Activated naive CD4-positive, alpha-beta T cell treated with anti-CD3 and anti-CD28 coated beads, Interleukin-2, amount 10 ng/mL, durations not matched to agents 7 days and 5 days (primary cell): ENCODE results near the gene TFIP11.

ENCODE experiments used
- CTCF ChIA-PET: fragments of 350-600 bp; sonication (Branson Sonifier 250); formaldehyde crosslinking; loops from one replicate; lab custom pipeline; 2021; ENCODE audit warnings: antibody characterized with exemption; lab: Charles Lee
- DNase-seq: peaks from one replicate; pipeline ENCODE4 v3.0.0-alpha.2; 2020
- H3K27ac Mint-ChIP-seq: one replicate; pipeline ENCODE4 v1.8.0; 2021; ENCODE audit warnings: mild to moderate bottlenecking, moderate library complexity, mixed read lengths
- H3K27me3 Mint-ChIP-seq: one replicate; pipeline ENCODE4 v1.8.0; 2021; ENCODE audit warnings: mild to moderate bottlenecking, mixed read lengths
- H3K36me3 Mint-ChIP-seq: one replicate; pipeline ENCODE4 v1.8.0; 2021; ENCODE audit warnings: mixed read lengths
- H3K4me1 Mint-ChIP-seq: one replicate; pipeline ENCODE4 v1.8.0; 2021; ENCODE audit warnings: mixed read lengths
- H3K4me3 Mint-ChIP-seq: one replicate; pipeline ENCODE4 v1.8.0; 2021; ENCODE audit warnings: mild to moderate bottlenecking, moderate library complexity, mixed read lengths
- H3K9me3 Mint-ChIP-seq: one replicate; pipeline ENCODE4 v1.8.0; 2021; ENCODE audit warnings: mixed read lengths

Gene TFIP11

GRCh38 chr22:26452236-26453016, 59.8 kb downstream of the TFIP11 start:
- DNase-seq: no peak
- H3K27me3 Mint-ChIP-seq: no peaks in the 10 kb centered on the region
- H3K4me3 Mint-ChIP-seq: no peak overlapping the region
- H3K27ac Mint-ChIP-seq: no peak overlapping the region
- no peaks in the 10 kb centered on the region for H3K9me3 Mint-ChIP-seq
- H3K4me1 Mint-ChIP-seq: no peaks in the 10 kb centered on the region
- peaks cover 8% of the 10 kb centered on the region for H3K36me3 Mint-ChIP-seq
- CTCF ChIA-PET: interaction anchor here (1.9 kb wide), 1 partner anchor 86 kb away, joined by 6 read pairs; no protein-coding TSS in a partner anchor

- no peaks in the 10 kb centered on the region for H3K27me3 Mint-ChIP-seq
- peaks cover 4% of the 10 kb centered on the region for H3K36me3 Mint-ChIP-seq
- no peak overlapping the region for H3K4me3 Mint-ChIP-seq
- H3K9me3 Mint-ChIP-seq: no peaks in the 10 kb centered on the region
- DNase-seq: no peak
- CTCF ChIA-PET: no interaction called here
- H3K27ac Mint-ChIP-seq: no peak overlapping the region
- H3K4me1 Mint-ChIP-seq: no peaks in the 10 kb centered on the region
Measured at GRCh38 chr22:26450453-26451185, 61.7 kb downstream of the TFIP11 start.

- no peak overlapping the region for H3K4me3 Mint-ChIP-seq
- H3K9me3 Mint-ChIP-seq: no peaks in the 10 kb centered on the region
- peaks cover 6% of the 10 kb centered on the region for H3K36me3 Mint-ChIP-seq
- no peaks in the 10 kb centered on the region for H3K4me1 Mint-ChIP-seq
- H3K27ac Mint-ChIP-seq: no peak overlapping the region
- DNase-seq: no peak
- CTCF ChIA-PET: no interaction called here
- H3K27me3 Mint-ChIP-seq: no peaks in the 10 kb centered on the region
Measured at GRCh38 chr22:26448941-26449340, 63.3 kb downstream of the TFIP11 start.

- H3K27me3 Mint-ChIP-seq: no peaks in the 10 kb centered on the region
- CTCF ChIA-PET: no interaction called here
- DNase-seq: no peak
- no peaks in the 10 kb centered on the region for H3K9me3 Mint-ChIP-seq
- no peaks in the 10 kb centered on the region for H3K4me1 Mint-ChIP-seq
- no peak overlapping the region for H3K4me3 Mint-ChIP-seq
- no peak overlapping the region for H3K27ac Mint-ChIP-seq
- peaks cover 6% of the 10 kb centered on the region for H3K36me3 Mint-ChIP-seq
Measured at GRCh38 chr22:26448334-26448733, 63.9 kb downstream of the TFIP11 start.

GRCh38 chr22:26447584-26448329, 64.5 kb downstream of the TFIP11 start:
- Mint-ChIP-seq H3K4me3 (no peak overlapping the region), H3K27ac (peak overlapping the region; percentile 35)

GRCh38 chr22:26446808-26447515, 65.3 kb downstream of the TFIP11 start:
- no peak overlapping the region for H3K27ac Mint-ChIP-seq
- DNase-seq: no peak

More at GRCh38 chr22:26447584-26448329, 64.5 kb downstream of the TFIP11 start:
- no peaks in the 10 kb centered on the region for H3K27me3 Mint-ChIP-seq
- no peaks in the 10 kb centered on the region for H3K4me1 Mint-ChIP-seq
- no peaks in the 10 kb centered on the region for H3K9me3 Mint-ChIP-seq
- H3K36me3 Mint-ChIP-seq: peaks cover 6% of the 10 kb centered on the region
- DNase-seq: no peak
- CTCF ChIA-PET: no interaction called here

GRCh38 chr22:26445577-26446275, 66.5 kb downstream of the TFIP11 start:
- H3K4me1 Mint-ChIP-seq: peaks cover 2% of the 10 kb centered on the region
- H3K27ac Mint-ChIP-seq: no peak overlapping the region
- peaks cover 4% of the 10 kb centered on the region for H3K36me3 Mint-ChIP-seq
- H3K27me3 Mint-ChIP-seq: no peaks in the 10 kb centered on the region
- no peaks in the 10 kb centered on the region for H3K9me3 Mint-ChIP-seq
- no peak overlapping the region for H3K4me3 Mint-ChIP-seq
- CTCF ChIA-PET: no interaction called here
- DNase-seq: no peak

More at GRCh38 chr22:26446808-26447515, 65.3 kb downstream of the TFIP11 start:
- no peaks in the 10 kb centered on the region for H3K27me3 Mint-ChIP-seq
- H3K36me3 Mint-ChIP-seq: peaks cover 8% of the 10 kb centered on the region
- CTCF ChIA-PET: no interaction called here
- no peak overlapping the region for H3K4me3 Mint-ChIP-seq
- no peaks in the 10 kb centered on the region for H3K9me3 Mint-ChIP-seq
- H3K4me1 Mint-ChIP-seq: peaks cover 2% of the 10 kb centered on the region

GRCh38 chr22:26444777-26445176, 67.5 kb downstream of the TFIP11 start:
- Mint-ChIP-seq H3K4me3 (no peak overlapping the region), H3K27me3 (no peaks in the 10 kb centered on the region), H3K36me3 (peaks cover 4% of the 10 kb centered on the region), H3K27ac (no peak overlapping the region), H3K9me3 (no peaks in the 10 kb centered on the region), H3K4me1 (peaks cover 2% of the 10 kb centered on the region)
- DNase-seq: no peak
- CTCF ChIA-PET: no interaction called here

GRCh38 chr22:26443901-26444690, 68.2 kb downstream of the TFIP11 start:
- H3K27me3 Mint-ChIP-seq: no peaks in the 10 kb centered on the region
- H3K4me1 Mint-ChIP-seq: peaks cover 2% of the 10 kb centered on the region
- no peaks in the 10 kb centered on the region for H3K9me3 Mint-ChIP-seq
- no peak overlapping the region for H3K27ac Mint-ChIP-seq
- peaks cover 4% of the 10 kb centered on the region for H3K36me3 Mint-ChIP-seq
- CTCF ChIA-PET: interaction anchor here (0.8 to 1.5 kb wide), 2 partner anchors 17 to 19 kb away, joined by 3 to 6 read pairs; no protein-coding TSS in a partner anchor
- no peak overlapping the region for H3K4me3 Mint-ChIP-seq
- no peak for DNase-seq

- Mint-ChIP-seq H3K9me3 (no peaks in the 10 kb centered on the region), H3K4me1 (peaks cover 4% of the 10 kb centered on the region), H3K27ac (no peak overlapping the region), H3K4me3 (no peak overlapping the region), H3K27me3 (no peaks in the 10 kb centered on the region), H3K36me3 (peaks cover 6% of the 10 kb centered on the region)
- no peak for DNase-seq
- CTCF ChIA-PET: interaction anchor here (0.6 to 1.5 kb wide), 2 partner anchors 19 to 74 kb away, joined by 3 to 6 read pairs; no protein-coding TSS in a partner anchor
Measured at GRCh38 chr22:26442086-26442756, 70.1 kb downstream of the TFIP11 start.
